Retina (tissue), 1 donor: Measurements from ENCODE around the gene SESN1.
"Not testable (repeated sequence)": the region's sequence is repeated elsewhere in the genome, so short reads cannot be mapped to it uniquely, and the experiment has no call there.

ENCODE experiments used
- DNase-seq: peaks from one replicate; pipeline ENCODE4 v3.0.0-alpha.2; 2016

Gene SESN1

GRCh38 chr6:109094416-109095035, at the start of gene SESN1:
SESN1 (minus strand) TSS chr6:109094846; CDS start chr6:109094073, 773 bp downstream.
- DNase-seq = peak; percentile 95

DNA sequence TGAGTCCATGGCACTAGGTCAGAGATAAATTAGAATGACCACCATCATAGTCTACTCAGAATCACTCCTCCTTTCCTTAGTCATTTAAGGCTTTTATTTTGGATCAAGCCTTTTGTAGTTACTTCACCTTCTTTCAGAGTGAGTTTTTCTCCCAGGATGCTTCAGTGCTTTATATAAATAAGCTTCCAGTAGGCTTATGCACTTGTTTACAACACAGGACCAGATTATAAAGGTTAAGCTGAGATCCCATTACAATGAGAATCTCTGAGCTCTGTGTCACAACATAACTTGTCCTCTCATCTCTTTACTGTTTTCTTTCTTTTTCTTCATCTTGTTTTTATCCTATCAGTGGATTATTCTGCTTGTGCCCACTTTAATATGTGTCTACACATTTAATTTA, 48.5 kb upstream of the SESN1 start:
- DNase-seq = no peak

GRCh38 chr6:109142067-109142466, 47.4 kb upstream of the SESN1 start:
- not testable (repeated sequence) for DNase-seq

DNA sequence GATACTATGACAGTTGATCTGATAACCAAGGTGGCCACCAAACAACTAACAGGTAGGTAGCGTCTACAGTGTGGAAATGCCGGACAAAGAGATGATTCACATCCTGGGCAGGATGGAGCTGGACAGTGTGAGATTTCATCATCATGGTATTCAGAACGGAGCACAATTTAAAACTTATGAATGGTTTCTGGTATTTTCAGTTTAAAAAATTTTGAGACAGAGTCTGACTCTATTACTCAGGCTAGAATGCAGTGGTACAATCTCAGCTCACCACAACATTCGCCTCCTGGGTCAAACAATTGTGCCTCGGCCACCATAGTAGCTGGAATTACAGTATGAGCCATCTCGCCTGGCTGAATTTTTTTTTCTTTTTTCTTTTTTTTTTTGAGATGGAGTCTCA, 44.5 kb upstream of the SESN1 start:
- DNase-seq = no peak

DNA sequence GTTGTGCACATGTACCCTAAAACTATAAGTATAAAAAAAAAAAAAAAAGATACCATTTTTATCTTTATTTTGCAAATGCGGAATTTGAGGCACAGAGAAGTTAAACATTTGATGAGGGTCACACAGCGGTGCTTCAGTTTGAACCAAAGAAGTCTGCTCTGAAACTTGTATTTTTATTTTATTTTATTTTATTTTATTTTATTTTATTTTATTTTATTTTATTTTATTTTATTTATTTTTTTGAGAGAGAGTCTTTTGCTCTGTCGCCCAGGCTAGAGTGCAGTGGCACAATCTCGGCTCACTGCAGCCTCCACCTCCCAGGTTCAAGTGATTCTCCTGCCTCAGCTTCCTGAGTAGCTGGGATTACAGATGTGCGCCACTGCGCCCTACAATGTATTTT, 41.9 kb upstream of the SESN1 start:
- DNase-seq = not testable (repeated sequence)

DNA sequence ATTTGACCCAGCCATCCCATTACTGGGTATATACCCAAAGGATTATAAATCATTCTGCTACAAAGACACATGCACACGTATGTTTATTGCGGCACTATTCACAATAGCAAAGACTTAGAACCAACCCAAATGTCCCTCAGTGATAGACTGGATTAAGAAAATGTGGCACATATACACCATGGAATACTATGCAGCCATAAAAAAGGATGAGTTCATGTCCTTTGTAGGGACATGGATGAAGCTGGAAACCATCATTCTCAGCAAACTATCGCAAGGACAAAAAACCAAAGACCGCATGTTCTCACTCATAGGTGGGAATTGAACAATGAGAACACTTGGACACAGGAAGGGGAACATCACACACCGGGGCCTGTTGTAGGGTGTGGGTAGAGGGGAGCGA, 41.4 kb upstream of the SESN1 start:
- not testable (repeated sequence) for DNase-seq

- DNase-seq = not testable (repeated sequence)
These were observed 41.0 kb upstream of the SESN1 start for GRCh38 chr6:109135600-109135999.

GRCh38 chr6:109130065-109130464, 35.4 kb upstream of the SESN1 start:
- DNase-seq = no peak

DNA sequence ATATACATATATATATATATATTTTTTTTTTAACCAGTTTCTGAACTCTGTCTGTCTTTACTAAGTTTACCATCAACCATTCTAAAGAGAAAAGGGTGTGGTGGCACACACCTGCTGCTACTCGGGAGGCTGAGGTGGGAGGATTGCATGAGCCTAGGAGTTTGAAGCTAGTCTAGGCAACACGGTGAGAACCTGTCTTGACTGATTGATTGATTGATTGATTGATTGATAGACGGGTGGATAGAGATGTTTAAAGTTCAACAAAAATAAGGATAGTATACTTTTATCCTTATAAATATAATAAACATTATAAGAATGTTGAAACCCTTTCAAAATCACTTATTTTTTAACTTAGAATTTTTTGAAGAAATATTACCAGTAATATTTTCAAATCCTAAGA, 30.9 kb upstream of the SESN1 start:
- DNase-seq = no peak

DNA sequence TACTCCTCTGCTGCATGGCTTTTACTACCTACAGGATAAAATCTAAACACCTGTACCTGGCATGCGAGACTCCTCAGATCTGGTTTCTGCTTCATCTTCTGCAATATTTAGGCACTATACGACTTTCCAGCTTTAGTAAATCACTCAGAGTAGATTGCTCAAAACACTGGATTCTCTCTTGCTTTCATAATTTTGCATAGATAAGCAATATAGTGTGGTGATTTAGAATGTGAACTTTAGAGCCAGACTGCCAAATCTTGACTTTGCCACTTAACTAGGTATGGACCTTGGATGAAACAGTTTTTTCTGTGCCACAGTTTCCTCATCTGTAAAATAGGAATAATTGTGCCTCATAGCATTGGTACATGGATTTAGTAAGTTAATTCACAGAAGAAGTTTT, 29.6 kb upstream of the SESN1 start:
- no peak for DNase-seq

DNA sequence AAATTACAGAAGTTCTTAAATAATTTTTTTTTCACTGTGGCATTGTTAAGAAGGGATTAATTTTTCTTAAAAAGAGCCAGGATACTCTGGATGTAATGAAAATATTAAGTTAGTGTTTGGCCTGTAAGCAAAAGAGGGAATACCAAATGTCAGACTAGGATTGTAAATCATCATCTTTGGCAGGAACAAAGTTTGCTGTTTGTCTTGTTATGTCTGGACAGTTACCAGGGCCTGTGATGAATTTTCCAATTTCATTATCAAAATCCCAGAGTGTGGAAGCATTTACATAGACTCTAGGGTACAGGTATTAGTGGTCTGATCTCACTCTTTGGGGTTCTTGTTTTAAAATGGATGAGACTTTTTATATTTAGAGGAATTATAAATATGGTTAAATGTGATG, 26.8 kb upstream of the SESN1 start:
- no peak for DNase-seq

DNA sequence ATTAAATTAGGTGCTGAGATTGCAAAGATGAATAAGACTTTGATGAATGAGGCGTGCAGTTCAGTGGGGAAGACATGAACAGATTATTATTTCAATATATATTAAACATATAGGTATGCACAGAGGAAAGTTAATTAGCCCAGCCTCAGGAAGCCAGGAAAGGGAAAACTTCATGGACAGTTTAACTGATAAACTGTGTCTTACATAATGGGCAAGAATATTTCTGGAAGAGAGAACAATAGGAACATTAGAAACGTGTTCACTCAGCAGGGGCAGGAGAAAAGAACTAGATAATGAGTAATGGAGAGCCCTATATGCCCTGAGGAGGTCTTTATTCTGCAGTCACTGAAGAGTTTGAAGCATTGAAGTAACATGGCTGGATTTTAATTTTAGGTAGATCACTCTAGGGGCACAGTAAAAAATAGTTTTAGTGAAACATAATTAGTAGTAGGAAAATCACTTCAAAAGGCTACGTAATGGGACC, 24.3 kb upstream of the SESN1 start:
- peak; percentile 15 for DNase-seq

DNA sequence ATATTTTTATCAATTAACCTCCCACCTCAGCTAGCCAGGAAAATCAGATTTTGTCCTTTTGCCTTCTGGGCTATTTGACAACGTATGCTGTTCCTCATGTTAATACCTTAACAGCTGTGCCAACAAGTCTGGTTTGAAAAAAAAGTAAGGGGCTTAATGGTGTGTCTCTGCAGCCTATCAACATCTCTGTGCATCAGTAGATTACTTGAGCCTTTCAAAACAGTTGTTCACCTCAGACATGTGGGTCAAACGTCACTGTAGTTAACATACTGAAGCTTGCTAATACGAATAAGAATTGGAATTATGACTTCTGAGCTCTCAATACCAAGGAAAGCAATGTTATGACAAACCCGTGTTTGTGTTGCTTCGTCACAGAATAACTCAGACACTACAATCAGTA, 23.7 kb upstream of the SESN1 start:
- DNase-seq = no peak

DNA sequence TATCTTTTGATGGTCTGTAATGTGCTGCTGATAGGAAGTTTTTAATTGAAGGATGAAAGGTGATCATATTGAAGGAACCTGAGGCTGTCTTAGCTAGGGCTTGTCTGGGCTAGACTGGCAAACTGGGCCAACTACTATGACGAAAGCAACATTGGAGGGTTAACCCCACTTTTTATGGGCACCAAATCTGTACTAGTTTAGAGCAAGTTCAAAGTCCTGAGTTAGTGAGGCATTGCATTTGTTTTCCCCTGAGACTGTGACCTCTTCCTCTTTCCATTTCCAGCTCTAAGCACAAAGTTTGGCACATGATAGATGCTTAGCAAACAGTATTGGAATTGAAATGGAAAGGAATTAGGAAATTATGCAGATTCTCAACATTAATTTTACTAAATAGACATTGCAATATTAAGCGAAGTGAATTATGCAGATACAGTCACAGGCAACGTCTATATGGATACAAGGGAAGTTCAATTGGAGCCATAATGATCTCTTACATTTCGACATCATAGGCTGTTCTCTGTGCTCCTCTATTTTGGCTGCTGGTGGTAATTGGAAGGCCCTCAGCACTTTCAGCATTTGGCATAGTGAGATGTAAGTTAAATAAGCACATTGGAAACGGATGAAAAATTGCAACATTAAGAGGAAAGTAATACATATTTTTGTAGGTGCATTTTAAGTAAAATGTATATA, 22.8 kb upstream of the SESN1 start:
- no peak for DNase-seq

- not testable (repeated sequence) for DNase-seq
These were observed 18.0 kb upstream of the SESN1 start for GRCh38 chr6:109112663-109113062.

DNA sequence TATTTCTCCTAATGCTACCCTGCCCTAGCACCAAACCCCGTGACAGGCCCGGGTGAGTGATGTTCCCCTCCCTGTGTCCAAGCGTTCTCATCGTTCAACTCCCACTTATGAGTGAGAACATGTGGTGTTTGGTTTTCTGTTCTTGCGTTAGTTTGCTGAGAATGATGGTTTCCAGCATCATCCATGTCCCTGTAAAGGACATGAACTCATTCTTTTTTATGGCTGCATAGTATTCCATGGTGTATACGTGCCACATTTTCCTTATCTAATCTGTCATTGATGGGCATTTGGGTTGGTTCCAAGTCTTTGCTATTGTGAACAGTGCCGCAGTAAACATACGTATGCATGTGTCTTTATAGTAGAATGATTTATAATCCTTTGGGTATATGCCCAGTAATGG, 15.0 kb upstream of the SESN1 start:
- not testable (repeated sequence) for DNase-seq

DNA sequence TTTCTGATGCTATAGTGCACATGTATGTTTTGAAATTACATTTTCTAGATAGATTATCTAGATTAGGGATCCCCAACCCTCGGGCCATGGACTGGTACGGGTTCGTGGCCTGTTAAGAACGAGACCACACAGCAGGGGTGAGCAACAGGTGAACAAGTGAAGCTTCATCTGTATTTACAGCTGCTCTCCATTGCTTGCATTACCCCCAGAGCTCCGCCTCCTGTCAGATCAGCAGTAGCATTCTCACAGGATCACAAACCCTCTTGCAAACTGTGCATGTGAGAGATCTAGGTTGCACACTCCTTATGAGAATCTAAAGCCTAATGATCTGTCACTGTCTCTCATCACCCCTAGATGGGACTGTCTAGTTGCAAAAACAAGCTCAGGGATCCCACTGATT, 11.0 kb upstream of the SESN1 start:
- no peak for DNase-seq

DNA sequence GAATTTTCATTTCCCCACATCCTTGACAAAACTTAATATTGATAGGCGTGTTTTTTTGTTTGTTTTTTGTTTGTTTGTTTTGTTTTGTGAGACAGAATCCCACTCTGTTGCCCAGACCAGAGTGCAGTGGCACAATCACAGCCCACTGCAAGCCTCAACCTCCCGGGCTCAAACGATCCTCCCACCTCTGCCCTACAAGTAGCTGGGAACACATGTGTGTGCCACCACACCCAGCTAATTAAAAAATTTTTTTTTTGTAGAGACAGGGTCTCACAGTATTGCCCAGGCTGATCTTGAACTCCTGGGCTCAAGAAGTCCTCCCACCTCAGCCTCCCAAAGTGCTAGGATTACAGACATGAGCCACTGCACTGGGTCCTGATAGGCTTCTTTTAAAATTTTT, 9.9 kb upstream of the SESN1 start:
- DNase-seq = no peak

DNA sequence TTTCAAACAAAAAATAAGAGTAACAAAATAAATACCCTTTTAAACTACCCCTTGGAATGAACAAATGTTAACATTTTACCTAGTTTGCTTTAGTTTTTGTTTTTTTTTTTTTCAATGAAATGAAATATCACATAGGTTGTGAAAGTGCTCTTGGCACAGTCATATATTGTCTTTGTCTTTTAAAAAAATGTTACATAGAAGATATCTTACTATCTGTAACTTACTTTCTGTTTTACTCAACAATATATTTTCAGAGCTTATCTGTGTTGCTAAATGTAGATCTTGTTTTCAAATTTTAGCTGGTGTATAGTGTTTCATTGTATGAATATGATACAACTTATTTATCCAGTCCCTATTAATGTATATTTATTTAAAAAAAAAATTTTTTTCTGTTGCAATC, 9.3 kb upstream of the SESN1 start:
- no peak for DNase-seq

DNA sequence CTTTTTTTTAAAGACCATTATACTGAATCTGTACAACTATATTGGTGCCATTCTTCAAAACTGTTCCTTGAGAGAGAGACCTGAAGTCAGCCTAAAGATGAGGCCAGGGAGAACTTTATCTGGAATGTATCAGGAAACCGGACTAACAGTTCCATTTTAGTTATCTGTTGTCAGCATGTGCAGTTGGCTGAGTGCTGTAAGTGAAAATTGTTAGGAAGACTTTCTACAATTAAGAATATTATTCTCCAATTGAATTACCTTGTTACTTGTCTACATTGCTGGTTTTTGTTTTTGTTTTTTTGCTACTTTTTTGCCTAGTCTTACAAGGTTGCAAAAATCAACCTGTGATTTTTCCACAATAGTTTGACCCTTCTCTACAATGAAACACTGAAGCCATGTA, 8.1 kb upstream of the SESN1 start:
- DNase-seq = no peak

DNA sequence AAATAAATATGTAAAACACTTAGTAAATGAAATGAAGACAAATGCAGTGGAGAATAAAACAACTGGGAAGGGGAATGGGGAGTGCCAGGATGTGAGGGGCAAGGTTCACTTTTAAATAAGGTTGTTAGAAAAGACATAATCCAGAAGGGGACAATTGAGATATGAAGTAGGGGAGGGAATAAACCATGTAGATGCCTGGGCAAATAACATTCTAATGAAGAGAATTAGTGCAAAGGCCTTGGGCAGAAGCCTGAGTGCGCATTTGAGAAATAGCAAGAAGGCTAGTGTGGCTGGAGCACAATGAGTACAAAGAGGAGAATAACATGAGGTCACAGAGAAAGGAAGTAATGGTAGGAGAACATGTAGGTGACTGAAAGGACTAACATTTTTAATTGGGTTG, 3.0 kb upstream of the SESN1 start:
- DNase-seq = no peak

GRCh38 chr6:109096208-109096607, 1.6 kb upstream of the SESN1 start:
- no peak for DNase-seq

DNA sequence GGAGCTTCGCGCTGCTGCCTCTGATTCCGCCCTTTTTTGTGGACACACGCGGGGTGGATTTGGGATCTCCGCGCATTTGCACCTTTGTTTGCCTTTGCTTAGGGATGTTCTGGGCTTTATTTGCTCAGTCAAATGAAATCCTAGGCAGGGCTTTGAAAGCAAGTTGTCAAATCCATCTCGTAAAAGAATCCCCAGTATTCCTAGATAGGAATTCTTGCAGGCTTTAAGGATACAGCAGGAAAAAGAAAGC, 1.1 kb upstream of the SESN1 start:
- DNase-seq = no peak

- peak; percentile 100 for DNase-seq
These were observed 589 bp upstream of the SESN1 start, which contains the start of gene CEP57L1 for GRCh38 chr6:109095036-109095834. CEP57L1 (plus strand) TSS chr6:109095507; CDS start chr6:109145222, 49,715 bp downstream.
